GM10266 (cell line): ENCODE measurements around the gene RNF121.

Experiments used
- DNase-seq: peaks from one replicate; pipeline ENCODE4 v3.0.0; 2012; ENCODE audit errors: extremely low spot score
- CTCF ChIP-seq: IDR thresholded peaks from 2 replicates; pipeline ENCODE4 v1.5.1; 2012; ENCODE audit warnings: mild to moderate bottlenecking, low read depth; ENCODE audit not compliant: control insufficient read depth, insufficient read depth; ENCODE audit errors: missing control alignments

The RNF121 gene

DNA sequence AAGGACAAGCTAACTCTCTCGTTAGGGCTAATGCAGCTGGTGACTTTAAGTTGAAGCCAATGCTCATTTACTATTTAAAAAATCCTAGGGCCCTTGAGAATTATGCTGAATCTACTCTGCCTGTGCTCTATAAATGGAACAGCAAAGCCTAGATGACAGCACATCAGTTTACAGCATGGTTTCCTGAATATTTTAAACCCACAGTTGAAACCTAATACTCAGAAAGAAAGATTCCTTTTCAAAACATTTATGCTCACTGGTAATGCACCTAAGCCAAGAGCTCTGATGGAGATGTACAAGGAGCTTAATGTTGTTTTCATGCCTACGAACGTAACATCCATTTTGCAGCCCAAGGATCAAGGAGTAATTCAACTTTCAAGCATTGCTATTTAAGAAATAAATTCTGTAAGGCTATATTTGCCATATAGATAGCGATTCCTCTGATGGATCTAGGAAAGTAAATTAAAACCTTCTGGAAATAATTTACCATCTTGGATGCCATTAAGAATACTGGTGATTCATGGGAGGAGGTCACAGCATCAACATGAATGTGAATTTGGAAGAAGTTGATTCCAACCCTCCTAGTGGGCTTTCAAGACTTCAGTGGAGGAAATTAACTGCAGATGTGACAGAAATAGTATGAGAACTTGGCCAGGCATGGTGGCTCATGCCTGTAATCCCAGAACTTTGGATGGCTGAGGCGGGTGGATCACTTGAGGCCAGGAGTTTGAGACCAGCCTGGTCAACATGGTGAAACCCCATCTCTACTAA, 14.9 kb upstream of the RNF121 start:
- DNase-seq, result no peak
- TF ChIP-seq CTCF, result no peak

DNA sequence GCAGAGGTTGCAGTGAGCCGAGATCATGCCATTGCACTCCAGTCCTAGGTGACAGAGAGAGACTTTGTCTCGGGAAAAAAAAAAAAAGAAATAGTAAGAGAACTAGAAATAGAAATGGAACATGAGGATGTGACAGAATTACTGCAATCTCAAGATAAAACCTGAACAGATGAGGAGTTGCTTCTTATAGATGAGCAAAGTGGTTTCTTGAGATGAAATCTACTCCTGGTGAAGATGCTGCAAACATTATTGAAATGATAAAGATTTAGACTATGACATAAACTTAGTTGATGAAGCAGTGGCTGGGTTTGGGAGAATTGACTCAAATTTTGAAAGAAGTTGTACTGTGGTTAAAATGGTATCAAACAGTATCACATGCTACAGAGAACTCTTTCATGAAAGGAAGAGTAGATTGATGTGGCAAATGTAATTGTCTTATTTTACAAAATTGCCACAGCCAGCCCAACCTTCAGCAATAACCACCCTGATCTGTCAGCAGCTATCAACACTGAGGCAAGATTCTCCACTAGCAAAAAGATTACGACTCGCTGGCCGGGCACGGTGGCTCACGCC, 14.1 kb upstream of the RNF121 start:
- DNase-seq, result no peak
- TF ChIP-seq CTCF, result no peak

GRCh38 chr11:71917646-71918140, 11.2 kb upstream of the RNF121 start:
- DNase-seq, result no peak
- no peak for TF ChIP-seq CTCF

DNA sequence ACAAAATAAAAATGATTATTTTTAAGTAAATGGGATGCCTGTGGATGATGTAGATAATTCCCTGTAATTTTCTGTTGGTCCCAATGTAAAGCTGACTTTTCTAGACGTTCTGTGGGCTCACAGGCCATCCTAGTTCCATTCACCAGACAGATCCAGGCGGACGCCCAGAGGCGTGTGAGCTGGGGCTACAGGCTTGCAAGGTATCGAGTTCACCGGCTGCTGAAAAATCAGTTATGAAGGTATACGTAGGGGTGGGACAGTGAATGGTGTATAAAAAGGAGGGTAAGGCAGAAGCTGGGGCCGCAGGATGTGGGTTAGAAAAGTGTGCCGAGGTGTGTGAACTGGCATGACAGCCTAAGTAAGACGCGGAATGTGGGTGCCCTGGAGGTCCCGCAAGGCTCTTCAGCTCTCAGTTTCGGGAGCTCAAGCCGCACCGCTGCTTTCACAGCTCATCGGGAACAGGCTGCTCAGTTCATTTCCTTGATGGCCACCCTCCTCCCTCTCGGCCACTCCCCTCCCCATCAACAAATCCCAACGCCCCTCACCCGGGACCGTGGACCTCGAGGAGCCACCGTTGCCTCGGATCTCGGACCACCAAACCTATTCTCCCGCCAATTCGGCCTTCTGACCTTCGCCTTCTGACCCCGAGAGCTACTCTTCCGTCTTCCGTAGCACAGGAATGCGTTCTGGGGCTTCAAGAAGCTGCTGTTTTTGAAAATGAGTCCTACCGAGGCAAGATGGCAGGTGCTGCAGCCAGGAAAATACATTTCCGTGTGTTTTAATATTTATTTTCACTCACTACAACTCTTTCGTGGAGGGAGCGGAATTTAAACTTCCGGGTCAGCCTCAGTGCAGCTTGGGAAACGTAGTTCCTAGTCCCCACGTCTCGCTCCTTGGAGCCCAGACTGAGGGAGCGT, 768 bp upstream of the RNF121 start, which contains the start of gene XNDC1N:
XNDC1N (minus strand) TSS at position 775 of the 917 bp plus-strand sequence. CDS start 5,241 bp downstream, outside the sequence.
- DNase-seq, result peak; percentile 68
- TF ChIP-seq CTCF, result no peak

DNA sequence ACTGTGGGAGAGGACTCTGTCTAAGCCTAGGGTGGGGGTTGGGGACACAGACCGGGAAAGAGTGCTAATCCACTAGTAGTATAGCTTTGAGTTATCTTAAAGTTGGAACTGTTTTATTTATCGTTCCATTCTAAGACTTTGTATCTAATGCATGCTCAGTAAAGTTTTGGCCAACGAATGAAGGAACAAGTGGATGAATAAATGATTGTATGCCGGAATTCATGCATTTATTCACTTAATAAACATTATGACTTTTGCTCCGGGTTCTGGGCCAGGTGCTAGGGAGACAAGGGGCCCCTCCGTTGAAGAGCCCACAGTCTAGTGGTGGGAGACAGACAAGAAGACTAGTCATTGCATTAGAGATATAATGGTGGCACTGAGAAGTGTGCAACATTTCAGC, 645 bp downstream of the RNF121 start:
- no peak for TF ChIP-seq CTCF
- no peak for DNase-seq

DNA sequence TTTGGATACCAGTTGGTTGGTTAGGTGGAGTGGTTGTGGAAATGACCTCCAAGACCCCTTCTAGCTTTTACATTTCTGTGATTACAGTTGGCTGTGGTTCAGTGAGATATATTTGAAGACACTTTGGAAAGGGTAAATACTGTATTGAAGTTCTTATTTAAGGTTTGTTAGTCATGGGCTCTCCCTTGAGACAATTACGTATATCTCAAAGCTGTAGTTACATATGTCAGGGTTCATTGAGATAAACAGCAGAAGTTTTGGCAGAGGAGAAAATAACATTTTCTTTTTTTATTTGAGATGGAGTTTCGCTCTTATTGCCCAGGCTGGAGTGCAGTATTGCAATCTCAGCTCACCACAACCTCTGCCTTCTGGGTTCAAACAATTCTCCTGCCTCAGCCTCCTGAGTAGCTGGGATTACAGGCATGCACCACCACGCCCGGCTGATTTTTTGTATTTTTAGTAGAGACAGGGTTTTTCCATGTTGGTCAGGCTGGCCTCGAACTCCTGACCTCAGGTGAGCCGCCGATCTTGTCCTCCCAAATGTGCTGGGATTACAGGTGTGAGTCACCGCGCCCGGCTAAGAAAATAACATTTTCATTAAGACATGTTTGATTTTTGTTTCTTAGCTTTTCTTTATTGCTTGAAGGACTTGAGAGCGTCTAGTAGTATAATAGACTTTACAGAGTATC, 1.9 kb downstream of the RNF121 start:
- no peak for DNase-seq
- no peak for TF ChIP-seq CTCF
